HEK293 (cell line): ENCODE measurements around the gene AGO1.

ENCODE experiments used
- GFI1B ChIP-seq: fragments of 450-650 bp; formaldehyde crosslinking; IDR thresholded peaks from 2 replicates; pipeline ENCODE4 v1.5.1; 2016; ENCODE audit warnings: missing biosample characterization, missing genetic modification characterization
- GLIS1 ChIP-seq: fragments of 450-650 bp; formaldehyde crosslinking; IDR thresholded peaks from 2 replicates; pipeline ENCODE4 v1.5.1; 2016; ENCODE audit warnings: missing biosample characterization, missing genetic modification characterization
- SCRT1 ChIP-seq: fragments of 450-650 bp; formaldehyde crosslinking; IDR thresholded peaks from 2 replicates; pipeline ENCODE4 v1.5.1; 2016; ENCODE audit warnings: missing biosample characterization, missing genetic modification characterization, borderline replicate concordance
- SETDB1 ChIP-seq: IDR thresholded peaks from one replicate; pipeline ENCODE4 v1.6.1; 2017; ENCODE audit warnings: mild to moderate bottlenecking, low read length, moderate library complexity, mixed read lengths; ENCODE audit not compliant: insufficient read length
- SP3 ChIP-seq: fragments of 450-650 bp; formaldehyde crosslinking; IDR thresholded peaks from 2 replicates; pipeline ENCODE4 v1.5.1; 2016; ENCODE audit warnings: missing biosample characterization, missing genetic modification characterization
- ZBTB1 ChIP-seq: fragments of 450-650 bp; formaldehyde crosslinking; IDR thresholded peaks from 2 replicates; pipeline ENCODE4 v1.5.1; 2016; ENCODE audit warnings: missing biosample characterization, missing genetic modification characterization
- ZBTB17 ChIP-seq: fragments of 450-650 bp; formaldehyde crosslinking; IDR thresholded peaks from 2 replicates; pipeline ENCODE4 v1.5.1; 2016; ENCODE audit warnings: missing biosample characterization, missing genetic modification characterization
- ZBTB20 ChIP-seq: fragments of 450-650 bp; formaldehyde crosslinking; IDR thresholded peaks from 2 replicates; pipeline ENCODE4 v1.5.1; 2016; ENCODE audit warnings: missing biosample characterization, missing genetic modification characterization
- ZEB2 ChIP-seq: fragments of 450-650 bp; formaldehyde crosslinking; IDR thresholded peaks from 2 replicates; pipeline ENCODE4 v1.5.1; 2016; ENCODE audit warnings: missing biosample characterization, missing genetic modification characterization
- ZNF140 ChIP-seq: fragments of 450-650 bp; formaldehyde crosslinking; IDR thresholded peaks from 2 replicates; pipeline ENCODE4 v1.5.1; 2016; ENCODE audit warnings: missing biosample characterization, missing genetic modification characterization
- ZNF157 ChIP-seq: fragments of 450-650 bp; formaldehyde crosslinking; IDR thresholded peaks from 2 replicates; pipeline ENCODE4 v1.5.1; 2016; ENCODE audit warnings: missing biosample characterization, missing genetic modification characterization
- ZNF19 ChIP-seq: fragments of 450-650 bp; formaldehyde crosslinking; IDR thresholded peaks from 2 replicates; pipeline ENCODE4; 2016; ENCODE audit warnings: missing biosample characterization, missing genetic modification characterization, low read depth
- ZNF211 ChIP-seq: fragments of 450-650 bp; formaldehyde crosslinking; IDR thresholded peaks from 2 replicates; pipeline ENCODE4 v1.5.1; 2016; ENCODE audit warnings: low read depth, missing biosample characterization, missing genetic modification characterization
- ZNF350 ChIP-seq: fragments of 450-650 bp; formaldehyde crosslinking; IDR thresholded peaks from 2 replicates; pipeline ENCODE4 v1.5.0; 2017; ENCODE audit warnings: missing biosample characterization, mild to moderate bottlenecking, missing genetic modification characterization
- ZNF37A ChIP-seq: fragments of 450-650 bp; IDR thresholded peaks from 2 replicates; pipeline ENCODE4 v1.5.1; 2018; ENCODE audit warnings: missing biosample characterization, missing genetic modification characterization
- ZNF423 ChIP-seq: fragments of 450-650 bp; formaldehyde crosslinking; IDR thresholded peaks from 2 replicates; pipeline ENCODE4 v1.5.1; 2016; ENCODE audit warnings: missing biosample characterization, missing genetic modification characterization
- ZNF521 ChIP-seq: fragments of 450-650 bp; formaldehyde crosslinking; IDR thresholded peaks from 2 replicates; pipeline ENCODE4 v1.5.1; 2017; ENCODE audit warnings: missing biosample characterization, mild to moderate bottlenecking, missing genetic modification characterization
- ZNF549 ChIP-seq: fragments of 450-650 bp; IDR thresholded peaks from 2 replicates; pipeline ENCODE4 v1.5.1; 2018; ENCODE audit warnings: missing biosample characterization, missing genetic modification characterization, mild to moderate bottlenecking, inconsistent platforms, moderate library complexity
- ZNF664 ChIP-seq: fragments of 450-650 bp; formaldehyde crosslinking; IDR thresholded peaks from 2 replicates; pipeline ENCODE4 v1.5.1; 2016; ENCODE audit warnings: missing biosample characterization, missing genetic modification characterization
- ZNF677 ChIP-seq: fragments of 450-650 bp; IDR thresholded peaks from 2 replicates; pipeline ENCODE4 v1.5.0; 2018; ENCODE audit warnings: missing biosample characterization, mild to moderate bottlenecking, missing genetic modification characterization, moderate library complexity
- ZNF777 ChIP-seq: fragments of 450-650 bp; formaldehyde crosslinking; IDR thresholded peaks from 2 replicates; pipeline ENCODE4 v1.5.1; 2017; ENCODE audit warnings: missing biosample characterization, missing genetic modification characterization, borderline replicate concordance
- TF ChIP-seq, protein P1 (sequence below): fragments of 450-650 bp; formaldehyde crosslinking; IDR thresholded peaks from 2 replicates; pipeline ENCODE4 v1.5.1; 2016; ENCODE audit warnings: missing biosample characterization, missing genetic modification characterization
- TF ChIP-seq, protein P2 (sequence below): fragments of 450-650 bp; formaldehyde crosslinking; IDR thresholded peaks from 2 replicates; pipeline ENCODE4 v1.5.1; 2016; ENCODE audit warnings: missing biosample characterization, missing genetic modification characterization
- TF ChIP-seq, protein P3 (sequence below): fragments of 450-650 bp; formaldehyde crosslinking; conservative IDR thresholded peaks from 2 replicates; pipeline ENCODE4 v1.5.1; 2016; ENCODE audit warnings: low read depth, missing biosample characterization, missing genetic modification characterization
- TF ChIP-seq, protein P4 (sequence below): fragments of 450-650 bp; formaldehyde crosslinking; IDR thresholded peaks from 2 replicates; pipeline ENCODE4 v1.5.0; 2017; ENCODE audit warnings: missing biosample characterization, missing genetic modification characterization, borderline replicate concordance
- TF ChIP-seq, protein P5 (sequence below): fragments of 450-650 bp; formaldehyde crosslinking; IDR thresholded peaks from 2 replicates; pipeline ENCODE4 v1.5.1; 2017; ENCODE audit warnings: missing biosample characterization, missing genetic modification characterization

The AGO1 gene

DNA sequence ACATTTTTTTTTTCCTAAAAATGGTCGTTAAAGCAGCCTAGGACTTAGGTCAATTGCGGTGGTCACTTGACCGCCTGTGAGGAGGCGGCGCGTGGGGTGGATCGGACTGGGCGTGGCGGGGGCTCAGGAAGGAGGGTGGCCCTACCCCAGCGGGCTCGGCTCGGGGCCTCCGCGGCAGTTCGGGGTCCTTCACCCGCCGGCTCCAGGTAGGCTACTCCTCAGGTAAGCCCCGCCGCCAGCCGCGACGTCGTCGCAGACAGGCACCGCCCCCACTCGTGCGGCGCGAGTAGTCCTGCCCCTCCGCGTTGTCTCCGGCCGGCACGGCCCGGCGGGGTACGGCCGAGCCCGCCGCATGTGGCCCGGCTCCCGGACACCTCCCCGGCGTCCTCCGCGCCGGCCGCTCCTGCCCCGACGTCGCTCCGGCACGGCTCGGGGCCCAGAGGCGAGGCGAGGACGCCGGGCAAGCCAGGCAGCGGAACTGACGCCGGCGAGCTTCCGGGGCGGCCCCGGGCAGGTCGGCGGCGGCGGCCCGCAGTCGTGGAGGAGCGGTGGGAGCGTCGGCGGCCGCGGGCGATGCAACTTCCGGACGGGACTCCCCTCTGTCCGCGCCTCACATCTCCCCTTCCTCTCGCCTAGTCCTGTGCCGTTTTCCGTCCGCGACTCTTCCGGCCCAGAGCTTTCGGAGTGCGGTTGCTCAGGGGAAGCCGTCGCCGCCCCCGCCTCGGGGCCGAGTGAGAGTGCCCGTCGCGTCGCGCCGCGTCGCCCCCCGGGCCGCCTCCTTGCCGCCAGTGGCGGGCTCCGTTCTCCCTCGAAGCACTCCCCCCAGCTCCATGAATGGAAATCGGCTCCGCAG, 47.8 kb downstream of the AGO1 start, which contains the start of gene AGO3 (continued):
- no peak for TF ChIP-seq ZNF157
- TF ChIP-seq, protein P1, sequence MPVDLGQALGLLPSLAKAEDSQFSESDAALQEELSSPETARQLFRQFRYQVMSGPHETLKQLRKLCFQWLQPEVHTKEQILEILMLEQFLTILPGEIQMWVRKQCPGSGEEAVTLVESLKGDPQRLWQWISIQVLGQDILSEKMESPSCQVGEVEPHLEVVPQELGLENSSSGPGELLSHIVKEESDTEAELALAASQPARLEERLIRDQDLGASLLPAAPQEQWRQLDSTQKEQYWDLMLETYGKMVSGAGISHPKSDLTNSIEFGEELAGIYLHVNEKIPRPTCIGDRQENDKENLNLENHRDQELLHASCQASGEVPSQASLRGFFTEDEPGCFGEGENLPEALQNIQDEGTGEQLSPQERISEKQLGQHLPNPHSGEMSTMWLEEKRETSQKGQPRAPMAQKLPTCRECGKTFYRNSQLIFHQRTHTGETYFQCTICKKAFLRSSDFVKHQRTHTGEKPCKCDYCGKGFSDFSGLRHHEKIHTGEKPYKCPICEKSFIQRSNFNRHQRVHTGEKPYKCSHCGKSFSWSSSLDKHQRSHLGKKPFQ: peak; percentile 38; the same call in 1 of the 2 replicates
- TF ChIP-seq GLIS1 (tag by site-specific recombination): peak; percentile 77
- peak; percentile 67; the same call in 1 of the 2 replicates for TF ChIP-seq ZNF777 (tag by site-specific recombination)
- TF ChIP-seq ZNF37A (tag by site-specific recombination): no peak
- TF ChIP-seq, protein P2, sequence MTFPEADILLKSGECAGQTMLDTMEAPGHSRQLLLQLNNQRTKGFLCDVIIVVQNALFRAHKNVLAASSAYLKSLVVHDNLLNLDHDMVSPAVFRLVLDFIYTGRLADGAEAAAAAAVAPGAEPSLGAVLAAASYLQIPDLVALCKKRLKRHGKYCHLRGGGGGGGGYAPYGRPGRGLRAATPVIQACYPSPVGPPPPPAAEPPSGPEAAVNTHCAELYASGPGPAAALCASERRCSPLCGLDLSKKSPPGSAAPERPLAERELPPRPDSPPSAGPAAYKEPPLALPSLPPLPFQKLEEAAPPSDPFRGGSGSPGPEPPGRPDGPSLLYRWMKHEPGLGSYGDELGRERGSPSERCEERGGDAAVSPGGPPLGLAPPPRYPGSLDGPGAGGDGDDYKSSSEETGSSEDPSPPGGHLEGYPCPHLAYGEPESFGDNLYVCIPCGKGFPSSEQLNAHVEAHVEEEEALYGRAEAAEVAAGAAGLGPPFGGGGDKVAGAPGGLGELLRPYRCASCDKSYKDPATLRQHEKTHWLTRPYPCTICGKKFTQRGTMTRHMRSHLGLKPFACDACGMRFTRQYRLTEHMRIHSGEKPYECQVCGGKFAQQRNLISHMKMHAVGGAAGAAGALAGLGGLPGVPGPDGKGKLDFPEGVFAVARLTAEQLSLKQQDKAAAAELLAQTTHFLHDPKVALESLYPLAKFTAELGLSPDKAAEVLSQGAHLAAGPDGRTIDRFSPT (tag by site-specific recombination): peak; percentile 54; the same call in 1 of the 2 replicates
- peak; percentile 62 for TF ChIP-seq ZEB2 (tag by site-specific recombination)
- no peak for TF ChIP-seq ZBTB1 (tag by site-specific recombination)
- TF ChIP-seq, protein P3, sequence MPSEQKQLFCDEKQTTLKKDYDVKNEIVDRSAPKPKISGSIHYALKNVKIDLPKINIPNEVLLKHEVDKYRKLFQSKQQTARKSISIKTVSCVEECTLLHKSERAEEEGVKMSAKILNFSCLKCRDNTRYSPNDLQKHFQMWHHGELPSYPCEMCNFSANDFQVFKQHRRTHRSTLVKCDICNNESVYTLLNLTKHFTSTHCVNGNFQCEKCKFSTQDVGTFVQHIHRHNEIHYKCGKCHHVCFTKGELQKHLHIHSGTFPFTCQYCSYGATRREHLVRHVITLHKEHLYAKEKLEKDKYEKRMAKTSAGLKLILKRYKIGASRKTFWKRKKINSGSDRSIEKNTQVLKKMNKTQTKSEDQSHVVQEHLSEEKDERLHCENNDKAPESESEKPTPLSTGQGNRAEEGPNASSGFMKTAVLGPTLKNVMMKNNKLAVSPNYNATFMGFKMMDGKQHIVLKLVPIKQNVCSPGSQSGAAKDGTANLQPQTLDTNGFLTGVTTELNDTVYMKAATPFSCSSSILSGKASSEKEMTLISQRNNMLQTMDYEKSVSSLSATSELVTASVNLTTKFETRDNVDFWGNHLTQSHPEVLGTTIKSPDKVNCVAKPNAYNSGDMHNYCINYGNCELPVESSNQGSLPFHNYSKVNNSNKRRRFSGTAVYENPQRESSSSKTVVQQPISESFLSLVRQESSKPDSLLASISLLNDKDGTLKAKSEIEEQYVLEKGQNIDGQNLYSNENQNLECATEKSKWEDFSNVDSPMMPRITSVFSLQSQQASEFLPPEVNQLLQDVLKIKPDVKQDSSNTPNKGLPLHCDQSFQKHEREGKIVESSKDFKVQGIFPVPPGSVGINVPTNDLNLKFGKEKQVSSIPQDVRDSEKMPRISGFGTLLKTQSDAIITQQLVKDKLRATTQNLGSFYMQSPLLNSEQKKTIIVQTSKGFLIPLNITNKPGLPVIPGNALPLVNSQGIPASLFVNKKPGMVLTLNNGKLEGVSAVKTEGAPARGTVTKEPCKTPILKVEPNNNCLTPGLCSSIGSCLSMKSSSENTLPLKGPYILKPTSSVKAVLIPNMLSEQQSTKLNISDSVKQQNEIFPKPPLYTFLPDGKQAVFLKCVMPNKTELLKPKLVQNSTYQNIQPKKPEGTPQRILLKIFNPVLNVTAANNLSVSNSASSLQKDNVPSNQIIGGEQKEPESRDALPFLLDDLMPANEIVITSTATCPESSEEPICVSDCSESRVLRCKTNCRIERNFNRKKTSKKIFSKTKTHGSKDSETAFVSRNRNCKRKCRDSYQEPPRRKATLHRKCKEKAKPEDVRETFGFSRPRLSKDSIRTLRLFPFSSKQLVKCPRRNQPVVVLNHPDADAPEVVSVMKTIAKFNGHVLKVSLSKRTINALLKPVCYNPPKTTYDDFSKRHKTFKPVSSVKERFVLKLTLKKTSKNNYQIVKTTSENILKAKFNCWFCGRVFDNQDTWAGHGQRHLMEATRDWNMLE (tag by site-specific recombination): no peak; the same call in 1 of the 2 replicates
- TF ChIP-seq ZNF423 (tag by site-specific recombination): peak; percentile 48; the same call in 1 of the 2 replicates
- no peak for TF ChIP-seq GFI1B
- TF ChIP-seq ZNF140 (tag by site-specific recombination): no peak
- no peak for TF ChIP-seq ZNF350 (tag by site-specific recombination)
- no peak for TF ChIP-seq ZBTB17
- no peak for TF ChIP-seq SCRT1 (tag by site-specific recombination)
- TF ChIP-seq SP3 (tag by site-specific recombination): peak; percentile 89
- TF ChIP-seq ZNF664 (tag by site-specific recombination): no peak
- TF ChIP-seq ZNF521 (tag by site-specific recombination): no peak
- TF ChIP-seq, protein P4, sequence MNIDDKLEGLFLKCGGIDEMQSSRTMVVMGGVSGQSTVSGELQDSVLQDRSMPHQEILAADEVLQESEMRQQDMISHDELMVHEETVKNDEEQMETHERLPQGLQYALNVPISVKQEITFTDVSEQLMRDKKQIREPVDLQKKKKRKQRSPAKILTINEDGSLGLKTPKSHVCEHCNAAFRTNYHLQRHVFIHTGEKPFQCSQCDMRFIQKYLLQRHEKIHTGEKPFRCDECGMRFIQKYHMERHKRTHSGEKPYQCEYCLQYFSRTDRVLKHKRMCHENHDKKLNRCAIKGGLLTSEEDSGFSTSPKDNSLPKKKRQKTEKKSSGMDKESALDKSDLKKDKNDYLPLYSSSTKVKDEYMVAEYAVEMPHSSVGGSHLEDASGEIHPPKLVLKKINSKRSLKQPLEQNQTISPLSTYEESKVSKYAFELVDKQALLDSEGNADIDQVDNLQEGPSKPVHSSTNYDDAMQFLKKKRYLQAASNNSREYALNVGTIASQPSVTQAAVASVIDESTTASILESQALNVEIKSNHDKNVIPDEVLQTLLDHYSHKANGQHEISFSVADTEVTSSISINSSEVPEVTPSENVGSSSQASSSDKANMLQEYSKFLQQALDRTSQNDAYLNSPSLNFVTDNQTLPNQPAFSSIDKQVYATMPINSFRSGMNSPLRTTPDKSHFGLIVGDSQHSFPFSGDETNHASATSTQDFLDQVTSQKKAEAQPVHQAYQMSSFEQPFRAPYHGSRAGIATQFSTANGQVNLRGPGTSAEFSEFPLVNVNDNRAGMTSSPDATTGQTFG: no peak
- no peak for TF ChIP-seq SETDB1
- TF ChIP-seq ZNF19 (tag by site-specific recombination): no peak
- TF ChIP-seq ZNF211 (tag by site-specific recombination): no peak
- peak; percentile 50; the same call in 1 of the 2 replicates for TF ChIP-seq ZNF677 (tag by site-specific recombination)
- TF ChIP-seq ZBTB20 (tag by site-specific recombination): peak; percentile 22; the same call in 1 of the 2 replicates
- TF ChIP-seq, protein P5, sequence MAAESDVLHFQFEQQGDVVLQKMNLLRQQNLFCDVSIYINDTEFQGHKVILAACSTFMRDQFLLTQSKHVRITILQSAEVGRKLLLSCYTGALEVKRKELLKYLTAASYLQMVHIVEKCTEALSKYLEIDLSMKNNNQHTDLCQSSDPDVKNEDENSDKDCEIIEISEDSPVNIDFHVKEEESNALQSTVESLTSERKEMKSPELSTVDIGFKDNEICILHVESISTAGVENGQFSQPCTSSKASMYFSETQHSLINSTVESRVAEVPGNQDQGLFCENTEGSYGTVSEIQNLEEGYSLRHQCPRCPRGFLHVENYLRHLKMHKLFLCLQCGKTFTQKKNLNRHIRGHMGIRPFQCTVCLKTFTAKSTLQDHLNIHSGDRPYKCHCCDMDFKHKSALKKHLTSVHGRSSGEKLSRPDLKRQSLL (tag by site-specific recombination): no peak; the same call in 1 of the 2 replicates
- TF ChIP-seq ZNF549 (tag by site-specific recombination): no peak
